GM21526 (cell line): Measurements from ENCODE around the gene C1orf21.
"Not testable (repeated sequence)": the region's sequence is repeated elsewhere in the genome, so short reads cannot be mapped to it uniquely, and the experiment has no call there.

Experiments
- ATAC-seq: cut with Tn5 transposase; IDR thresholded peaks from one replicate; pipeline ENCODE4 v1.9.1; 2021; ENCODE audit warnings: moderate library complexity; ENCODE audit not compliant: unreplicated experiment, low FRiP score

C1orf21 gene

GRCh38 chr1:184582411-184582810 is 195.6 kb downstream of the C1orf21 start:
- no peak for ATAC-seq

GRCh38 chr1:184583849-184584248 is 197.0 kb downstream of the C1orf21 start:
- no peak for ATAC-seq

- ATAC-seq: no peak
Measured at GRCh38 chr1:184588701-184589100, 201.9 kb downstream of the C1orf21 start.

GRCh38 chr1:184590163-184590750 is 203.4 kb downstream of the C1orf21 start:
- ATAC-seq: no peak

GRCh38 chr1:184593597-184593996 is 206.8 kb downstream of the C1orf21 start:
- no peak for ATAC-seq

- no peak for ATAC-seq
Measured at GRCh38 chr1:184595596-184595995, 208.8 kb downstream of the C1orf21 start.

DNA sequence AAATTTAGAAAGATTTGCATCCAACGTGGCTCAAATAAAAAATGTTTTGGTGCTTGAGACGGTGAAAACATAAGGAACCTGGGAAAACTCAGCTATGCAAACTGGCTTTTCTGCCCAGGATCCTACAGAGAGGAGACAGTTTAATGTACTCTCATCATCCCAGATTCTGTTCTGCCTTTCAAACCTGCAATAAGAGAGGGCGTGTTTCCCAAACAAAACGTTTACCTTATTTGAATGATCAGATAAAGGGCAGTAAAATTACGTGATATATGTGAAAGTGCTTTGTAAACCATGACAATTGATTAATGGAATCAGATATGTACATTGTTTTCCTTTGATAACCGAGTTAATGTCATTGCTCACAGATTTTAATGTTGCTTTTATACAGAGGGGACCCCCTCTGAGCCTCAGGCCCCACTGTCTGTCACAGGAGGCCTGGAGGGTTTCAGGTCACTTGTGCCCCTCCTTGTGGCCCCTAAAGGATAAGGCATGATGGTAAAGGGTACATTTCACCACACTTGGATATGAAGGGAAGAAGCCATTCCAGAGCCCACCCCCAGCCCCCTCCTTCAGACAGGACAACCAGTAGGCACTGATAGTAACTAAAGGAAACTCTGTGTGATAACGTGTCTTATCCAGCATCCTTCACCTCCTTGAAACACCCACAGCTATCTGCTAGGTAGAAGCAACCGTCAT is 210.3 kb downstream of the C1orf21 start:
- no peak for ATAC-seq

DNA sequence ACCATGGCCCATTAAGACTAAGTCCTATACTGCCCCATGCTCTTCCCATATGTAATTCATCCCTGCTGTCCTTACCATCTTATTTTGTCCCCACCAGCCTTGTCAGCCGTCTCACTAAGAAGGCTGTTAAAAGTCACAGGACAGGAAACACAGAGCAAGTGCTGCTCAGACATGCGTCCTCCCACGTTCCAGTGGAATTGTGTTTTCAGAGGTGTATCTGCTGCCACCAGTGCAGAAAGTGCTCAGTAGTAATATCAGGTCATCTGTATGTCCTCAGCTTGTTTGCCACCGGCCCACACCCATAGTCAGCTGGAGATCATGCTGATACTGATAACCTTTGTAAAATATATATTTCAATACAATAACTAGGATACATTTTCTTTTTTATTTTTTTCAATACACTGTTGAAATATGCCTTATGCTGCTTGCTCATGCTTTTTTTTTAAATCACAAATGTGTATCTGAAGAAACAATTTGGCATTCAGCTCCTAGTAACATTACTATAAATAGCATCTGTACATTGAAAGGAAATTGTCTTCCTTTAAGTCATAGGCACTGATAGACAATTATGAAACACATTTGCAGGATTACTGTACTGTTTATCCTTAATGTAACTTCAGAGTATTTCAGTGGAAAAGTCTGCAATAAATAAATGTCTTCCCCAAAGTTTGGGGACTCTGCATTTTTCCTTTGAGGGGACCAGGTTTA is 211.0 kb downstream of the C1orf21 start:
- ATAC-seq: no peak

GRCh38 chr1:184598403-184599193 is 211.8 kb downstream of the C1orf21 start:
- ATAC-seq: no peak

DNA sequence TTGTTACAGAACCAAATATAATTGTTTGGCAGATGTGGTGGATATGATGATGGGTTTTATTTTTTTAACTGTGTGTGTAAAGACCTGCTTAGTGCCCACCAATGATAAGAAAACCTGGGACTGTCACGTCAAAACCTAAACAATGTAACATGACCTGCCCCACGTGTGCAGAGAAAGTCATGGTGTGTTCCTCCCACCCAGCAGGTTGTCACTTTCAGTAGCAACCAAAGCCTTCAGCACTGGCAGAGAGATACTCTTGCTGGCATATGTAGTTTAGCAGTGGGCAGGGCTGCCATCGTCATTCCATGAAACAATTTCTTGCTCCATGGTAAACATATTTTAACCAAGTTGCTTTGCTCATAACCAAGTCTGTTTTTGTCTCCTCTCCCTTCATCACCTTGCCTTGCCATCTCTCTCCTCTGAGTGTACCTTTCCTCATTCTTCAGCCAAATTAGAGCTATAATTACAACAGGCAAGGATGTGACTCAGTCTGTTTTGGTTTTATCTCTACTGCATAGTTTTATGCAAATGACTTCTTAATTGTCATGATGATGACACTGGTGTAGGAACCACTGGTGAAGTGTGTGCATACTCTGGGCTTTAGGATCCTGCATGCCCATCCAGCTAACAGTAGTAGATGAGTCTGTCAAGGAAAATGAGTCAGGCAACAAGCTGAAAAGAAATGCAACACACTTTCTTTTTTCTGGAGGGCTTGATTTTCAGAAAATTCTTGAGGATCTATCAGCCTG is 217.5 kb downstream of the C1orf21 start:
- ATAC-seq: no peak

DNA sequence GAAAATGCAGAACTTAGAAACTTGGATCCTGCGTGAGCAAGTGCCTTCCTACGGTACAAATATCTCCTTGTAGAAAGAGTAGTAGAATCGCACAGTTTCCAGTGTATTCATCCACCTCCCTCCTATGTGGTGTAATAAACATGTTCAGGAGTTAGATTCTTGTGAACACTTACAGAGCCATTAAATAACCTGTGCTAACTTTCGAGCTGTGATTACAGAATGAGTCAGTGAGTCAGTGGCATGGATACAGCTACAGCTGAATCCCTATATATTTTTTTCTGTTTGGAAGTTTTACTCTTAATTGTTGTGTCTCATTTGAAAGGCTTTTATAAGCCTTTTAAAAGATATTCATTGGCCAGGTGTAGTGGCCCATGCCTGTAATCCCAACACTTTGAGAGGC is 219.1 kb downstream of the C1orf21 start:
- no peak for ATAC-seq

DNA sequence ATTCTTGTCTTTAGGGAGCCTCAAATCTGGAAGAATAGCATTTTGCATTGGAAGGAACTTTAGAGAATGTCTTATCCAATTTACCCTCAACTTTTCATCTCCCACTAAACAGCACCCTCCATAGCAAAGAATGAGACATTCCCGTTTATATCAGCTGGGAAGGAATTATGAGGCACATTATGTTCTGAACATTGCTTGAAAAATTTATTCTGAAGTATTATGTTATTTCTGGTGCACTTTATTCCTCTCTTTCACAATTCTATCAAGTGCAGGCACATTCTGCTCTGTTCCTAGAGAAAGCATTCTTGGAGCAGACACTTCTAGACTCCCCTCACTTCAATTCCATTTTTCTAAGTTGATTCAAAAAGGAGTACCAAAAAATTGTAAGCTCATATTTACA is 220.0 kb downstream of the C1orf21 start:
- no peak for ATAC-seq

DNA sequence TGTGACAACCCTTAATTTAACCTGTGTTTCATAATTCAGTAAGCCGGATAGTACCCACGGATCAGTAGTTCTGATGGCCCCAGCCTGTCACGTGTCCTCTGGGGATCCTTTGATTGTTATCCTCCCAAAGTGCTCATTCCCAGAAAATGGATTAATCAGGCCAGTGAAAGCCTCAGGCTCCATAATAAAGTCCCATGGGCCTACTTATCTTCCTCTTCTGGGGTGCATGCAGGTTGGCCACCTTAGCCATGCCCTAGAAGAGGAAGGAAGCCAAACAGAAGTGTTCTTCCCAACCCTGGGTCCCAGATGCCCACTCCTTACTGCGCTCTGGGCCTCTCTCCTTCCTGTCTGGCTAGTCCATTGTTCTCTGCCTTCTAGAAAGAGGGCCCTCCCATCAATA is 221.8 kb downstream of the C1orf21 start:
- ATAC-seq: no peak

GRCh38 chr1:184608990-184609389 is 222.2 kb downstream of the C1orf21 start:
- no peak for ATAC-seq

DNA sequence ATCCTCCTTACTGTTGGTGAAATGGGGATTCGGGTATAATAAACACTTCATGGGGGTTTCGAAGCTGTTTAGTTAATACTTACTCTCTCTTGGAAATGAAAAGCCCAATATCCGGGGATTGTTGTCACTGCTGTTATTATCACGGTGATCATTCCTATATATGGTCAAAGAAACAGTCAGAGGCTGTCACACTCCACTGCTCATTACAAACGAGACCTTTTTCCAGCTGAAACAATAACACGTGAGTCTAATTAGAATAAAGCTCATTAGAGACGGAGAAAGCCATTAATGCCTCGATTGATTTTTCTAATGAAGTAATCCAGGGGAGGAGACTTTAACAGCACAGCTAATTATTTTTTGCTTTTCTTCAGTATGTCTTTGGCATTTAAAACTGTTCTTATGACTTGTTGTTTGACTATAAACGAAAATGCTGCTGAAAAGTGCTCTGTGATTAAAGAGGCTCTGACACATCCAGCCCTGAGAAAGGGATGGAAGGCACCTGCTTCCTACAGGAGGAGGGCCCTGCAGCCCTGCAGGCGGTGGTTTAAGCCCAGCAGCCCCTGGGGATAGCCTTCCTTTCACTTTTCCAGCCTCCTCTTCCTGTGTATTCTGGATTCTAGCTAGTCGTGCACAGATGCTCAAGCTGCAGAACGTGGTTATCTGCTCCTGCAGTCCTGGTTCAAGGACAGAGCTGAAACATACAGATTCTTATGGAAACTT is 224.2 kb downstream of the C1orf21 start:
- no peak for ATAC-seq

DNA sequence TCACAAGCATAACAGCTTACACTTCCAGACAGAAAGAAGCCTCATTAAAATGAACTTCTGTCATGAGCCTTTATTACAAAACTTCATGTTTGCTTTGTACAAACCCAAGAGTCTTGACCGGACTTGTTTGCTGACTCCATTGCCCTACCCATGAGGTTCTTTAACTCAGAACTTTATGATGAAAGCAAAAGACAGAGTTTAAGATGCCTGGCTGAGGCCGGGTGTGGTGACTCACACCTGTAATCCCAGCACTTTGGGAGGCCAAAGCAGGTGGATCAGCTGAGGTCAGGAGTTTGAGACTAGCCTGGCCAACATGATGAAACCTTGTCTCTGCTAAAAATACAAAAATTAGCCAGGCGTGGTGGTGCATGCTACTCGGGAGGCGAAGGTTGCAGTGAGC is 225.4 kb downstream of the C1orf21 start:
- ATAC-seq: not testable (repeated sequence)

DNA sequence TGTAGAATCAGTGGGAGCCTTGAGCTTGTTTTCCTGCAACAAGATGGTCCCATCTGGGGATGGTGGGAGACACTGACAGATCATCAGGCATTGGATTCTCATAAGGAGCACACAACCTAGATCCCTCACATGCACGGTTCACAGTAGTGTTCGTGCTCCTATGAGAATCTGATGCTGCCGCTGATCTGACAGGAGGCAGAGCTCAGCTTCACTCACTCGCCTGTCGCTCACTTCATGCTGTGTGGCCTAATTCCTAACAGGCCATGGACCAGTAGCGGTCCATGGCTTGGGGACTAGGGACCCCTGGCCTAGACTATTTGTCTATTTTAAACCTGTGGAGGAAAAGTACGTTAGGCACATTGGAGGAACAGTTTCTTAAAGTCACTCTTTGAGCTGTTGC is 227.8 kb downstream of the C1orf21 start:
- ATAC-seq: no peak

DNA sequence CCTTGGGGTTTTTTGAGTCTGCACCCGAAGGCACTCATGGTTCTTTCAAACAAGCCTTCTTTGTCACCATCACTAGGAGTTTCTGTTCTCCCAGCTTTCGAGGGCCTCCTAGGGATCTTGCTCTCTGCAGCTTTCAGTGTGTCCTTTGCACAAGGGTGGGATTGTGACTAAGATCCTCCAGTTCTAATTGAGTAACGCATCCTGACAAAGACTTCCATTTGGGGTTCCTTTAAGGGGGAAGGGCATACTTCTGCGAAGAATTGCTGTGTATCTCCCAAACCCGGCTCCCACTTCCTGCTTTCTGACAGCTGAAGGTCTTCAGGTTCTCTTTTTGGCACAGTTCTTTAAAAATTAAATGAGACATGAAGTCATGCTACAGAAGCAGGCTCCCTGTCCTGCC is 228.5 kb downstream of the C1orf21 start:
- no peak for ATAC-seq

GRCh38 chr1:184616504-184616903 is 229.7 kb downstream of the C1orf21 start:
- no peak for ATAC-seq
